ENCODE results near the gene TAS2R38.
"Not testable (repeated sequence)": the region's sequence is repeated elsewhere in the genome, so short reads cannot be mapped to it uniquely, and the experiment has no call there.

TAS2R38 gene

DNA sequence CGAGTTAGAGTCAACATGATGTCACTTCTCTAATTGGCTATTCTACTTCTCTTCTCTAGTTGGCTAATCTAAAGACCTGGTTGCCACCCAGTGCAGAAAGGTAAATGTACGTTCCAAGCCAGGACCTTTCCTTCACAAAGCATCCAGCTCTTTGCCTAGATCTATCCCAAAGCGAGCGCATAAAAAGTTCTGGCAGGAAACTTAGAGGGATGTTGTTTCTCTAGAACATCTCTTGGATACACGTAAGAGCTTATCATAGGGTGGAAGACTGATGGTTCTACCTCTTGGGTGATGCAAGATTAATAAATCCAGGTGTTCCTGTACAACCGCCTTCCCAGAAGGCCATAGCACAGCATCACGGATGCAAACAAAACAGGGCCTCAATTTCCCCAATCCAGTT is at the start of gene TAS2R38:
TSS of gene TAS2R38 (minus strand) at position 101 of the 400 bp plus-strand sequence. CDS start at position 17, 84 bp downstream.
- DNase-seq (ENCODE audit: low read depth): no peak

- DNase-seq (ENCODE audit: low read depth): no peak
Measured at GRCh38 chr7:142018154-142018553, 44.6 kb upstream of the TAS2R38 start.

DNA sequence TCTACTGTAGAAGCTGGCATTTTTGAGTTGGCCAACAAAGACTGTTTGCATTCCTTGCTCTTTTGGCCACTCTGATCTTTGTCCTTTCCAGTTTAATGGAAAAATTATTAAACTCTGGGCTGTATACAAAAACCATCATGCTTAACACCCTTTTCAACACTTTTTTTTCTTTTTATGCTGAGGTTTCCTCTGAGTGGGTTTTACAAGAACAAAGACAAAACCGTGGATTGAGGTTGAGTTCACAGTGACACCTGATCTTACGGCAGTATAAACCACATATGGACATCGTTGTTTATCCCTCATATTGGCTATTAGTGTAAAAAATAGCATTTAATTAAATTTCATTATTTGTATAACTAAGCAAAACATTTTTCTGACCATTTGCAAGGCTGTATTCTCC is 43.9 kb upstream of the TAS2R38 start:
- no peak for DNase-seq (ENCODE audit: low read depth)

GRCh38 chr7:142012825-142013511 is 39.4 kb upstream of the TAS2R38 start:
- DNase-seq (ENCODE audit: low read depth): no peak

GRCh38 chr7:142010952-142011548 is 37.5 kb upstream of the TAS2R38 start:
- no peak for DNase-seq (ENCODE audit: low read depth)

DNA sequence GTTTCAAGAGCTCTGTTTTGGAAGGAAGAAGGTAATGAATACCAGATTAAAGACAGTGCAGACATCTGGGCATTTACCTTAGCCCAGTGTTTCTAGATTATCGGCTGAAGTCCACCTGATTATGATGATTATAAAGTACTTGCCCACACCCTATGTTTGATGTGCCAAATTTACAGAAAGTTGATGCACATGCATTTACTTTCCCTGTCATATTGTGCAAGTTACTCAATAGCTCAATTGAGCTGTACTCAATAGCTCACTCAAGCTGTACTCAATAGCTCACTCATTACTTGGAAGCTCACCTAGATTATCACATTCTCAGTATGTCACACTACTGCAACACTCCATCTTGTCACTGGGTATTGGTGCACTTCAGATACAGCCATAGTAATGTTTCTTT is 35.6 kb upstream of the TAS2R38 start:
- DNase-seq (ENCODE audit: low read depth): no peak

- no peak for DNase-seq (ENCODE audit: low read depth)
Measured at GRCh38 chr7:142006577-142006976, 33.0 kb upstream of the TAS2R38 start.

DNA sequence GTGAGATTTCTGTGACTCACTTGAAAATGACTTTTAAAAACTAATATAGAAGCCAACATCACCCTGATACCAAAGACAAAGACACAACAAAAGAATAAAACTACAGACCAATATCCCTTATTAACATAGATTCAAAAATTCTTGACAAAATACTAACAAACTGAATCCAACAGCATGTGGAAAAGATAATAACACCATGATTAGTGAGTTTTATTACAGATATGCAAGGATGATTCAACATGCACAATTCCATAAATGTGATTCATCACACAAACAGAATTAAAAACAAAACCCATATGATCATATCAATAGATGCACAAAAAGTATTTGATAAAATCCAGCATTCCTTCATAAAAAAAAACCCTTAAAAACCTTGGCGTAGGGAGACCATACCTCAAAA is 28.6 kb upstream of the TAS2R38 start:
- DNase-seq (ENCODE audit: low read depth): no peak

GRCh38 chr7:142001163-142001874 is 27.7 kb upstream of the TAS2R38 start:
- no peak for DNase-seq (ENCODE audit: low read depth)

GRCh38 chr7:142000244-142000643 is 26.7 kb upstream of the TAS2R38 start:
- no peak for DNase-seq (ENCODE audit: low read depth)

DNA sequence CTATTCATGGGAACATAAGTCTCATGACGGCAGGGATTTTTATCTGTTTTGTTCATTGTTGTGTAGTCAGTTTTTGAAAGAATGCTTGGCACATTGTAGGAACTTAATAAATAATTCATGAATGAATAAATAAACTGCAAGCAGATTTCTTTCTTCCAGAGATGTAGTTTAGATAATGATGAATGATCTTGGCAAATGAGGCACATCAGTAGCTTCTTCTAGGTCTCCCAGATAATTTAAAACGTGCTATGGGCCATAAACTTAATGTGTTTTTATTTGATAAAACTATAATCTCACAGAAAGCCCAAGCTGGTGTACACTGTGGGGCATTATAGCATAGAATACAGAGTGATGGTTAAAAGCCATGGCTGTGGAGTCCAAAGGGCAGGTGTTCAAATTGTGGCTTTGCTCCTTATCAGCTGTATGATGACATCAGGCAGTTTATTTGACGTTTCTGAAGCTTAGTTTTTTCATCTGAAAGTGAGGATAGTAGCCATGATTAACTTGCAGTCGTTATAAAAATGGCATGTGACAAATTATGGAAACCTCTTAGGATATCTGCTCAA is 25.6 kb upstream of the TAS2R38 start:
- no peak for DNase-seq (ENCODE audit: low read depth)

DNA sequence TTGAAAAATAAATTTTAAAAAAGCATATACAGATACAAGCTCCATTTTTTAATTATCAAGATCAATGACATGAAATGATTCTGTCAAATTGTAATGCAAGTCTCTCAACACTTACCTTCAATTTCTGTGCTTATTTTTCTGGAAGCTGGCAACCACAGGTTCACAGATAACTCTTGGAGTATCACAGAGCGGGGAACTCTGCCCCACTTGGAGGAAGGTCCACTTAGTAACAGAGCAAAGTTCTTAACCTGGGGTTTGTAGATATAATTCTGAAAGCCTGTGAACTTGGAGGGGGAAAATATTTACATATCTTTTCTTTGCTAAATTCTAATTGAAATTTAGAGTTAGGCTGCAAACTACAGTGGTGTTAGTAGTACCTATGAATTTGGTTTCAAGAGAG is 19.8 kb upstream of the TAS2R38 start:
- no peak for DNase-seq (ENCODE audit: low read depth)

DNA sequence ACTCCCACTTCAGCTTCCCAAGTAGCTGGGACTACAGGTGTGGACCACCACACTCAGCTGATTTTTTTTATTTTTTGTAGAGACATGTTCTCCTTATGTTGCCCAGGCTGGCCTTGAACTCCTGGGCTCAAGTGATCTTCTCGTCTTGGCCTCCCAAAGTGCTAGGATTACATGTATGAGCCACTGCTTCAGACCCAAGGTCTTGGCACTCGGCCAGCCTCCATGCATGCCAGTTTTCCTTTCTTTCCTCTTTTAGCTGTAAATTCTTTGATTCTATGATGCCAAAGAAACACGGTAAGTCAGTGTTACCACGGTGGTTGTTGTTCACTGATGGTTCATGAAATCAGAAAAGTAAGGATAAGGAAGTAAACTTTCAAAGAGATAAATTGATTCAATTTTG is 19.1 kb upstream of the TAS2R38 start:
- no peak for DNase-seq (ENCODE audit: low read depth)

- no peak for DNase-seq (ENCODE audit: low read depth)
Measured at GRCh38 chr7:141992156-141992555, 18.6 kb upstream of the TAS2R38 start.

- no peak for DNase-seq (ENCODE audit: low read depth)
Measured at GRCh38 chr7:141991140-141991539, 17.6 kb upstream of the TAS2R38 start.

DNA sequence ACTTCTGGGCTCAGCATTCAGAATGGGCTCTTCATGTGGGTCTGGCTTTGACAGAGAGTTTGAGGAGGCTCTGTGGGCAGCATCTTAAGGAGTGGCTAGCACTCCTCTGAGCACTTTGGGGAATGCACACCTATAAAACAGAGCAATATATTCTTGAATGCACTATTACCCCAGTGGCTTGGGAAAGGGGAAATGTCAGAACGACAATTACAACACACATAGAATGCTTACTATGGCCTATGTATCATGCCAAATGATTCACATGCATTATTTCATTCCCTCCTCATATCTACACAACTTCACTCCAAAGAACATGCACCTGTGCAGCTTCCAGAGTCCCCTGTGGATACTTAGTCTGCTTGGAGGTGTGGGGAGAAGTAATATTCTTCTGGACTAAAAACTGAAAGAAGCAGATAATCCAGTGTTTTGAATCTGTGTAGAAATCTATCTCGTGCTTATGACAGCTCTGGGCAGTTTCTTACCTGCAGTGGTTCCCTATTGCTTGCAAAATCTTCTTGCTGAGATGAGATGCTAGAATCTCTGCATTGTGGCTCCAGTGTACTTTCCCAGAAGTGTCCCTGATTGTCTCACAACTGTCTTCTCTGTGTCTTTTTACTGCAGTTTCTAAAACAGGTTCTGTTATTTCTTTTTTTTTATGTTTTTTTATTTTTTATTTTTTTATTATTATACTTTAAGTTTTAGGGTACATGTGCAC is 16.6 kb upstream of the TAS2R38 start:
- DNase-seq (ENCODE audit: low read depth): no peak

- DNase-seq (ENCODE audit: low read depth): not testable (repeated sequence)
Measured at GRCh38 chr7:141987803-141988202, 14.2 kb upstream of the TAS2R38 start.

GRCh38 chr7:141986923-141987322 is 13.3 kb upstream of the TAS2R38 start:
- DNase-seq (ENCODE audit: low read depth): no peak

- DNase-seq (ENCODE audit: low read depth): not testable (repeated sequence)
Measured at GRCh38 chr7:141985926-141986325, 12.4 kb upstream of the TAS2R38 start.

GRCh38 chr7:141979568-141979967 is 6.0 kb upstream of the TAS2R38 start:
- no peak for DNase-seq (ENCODE audit: low read depth)

DNA sequence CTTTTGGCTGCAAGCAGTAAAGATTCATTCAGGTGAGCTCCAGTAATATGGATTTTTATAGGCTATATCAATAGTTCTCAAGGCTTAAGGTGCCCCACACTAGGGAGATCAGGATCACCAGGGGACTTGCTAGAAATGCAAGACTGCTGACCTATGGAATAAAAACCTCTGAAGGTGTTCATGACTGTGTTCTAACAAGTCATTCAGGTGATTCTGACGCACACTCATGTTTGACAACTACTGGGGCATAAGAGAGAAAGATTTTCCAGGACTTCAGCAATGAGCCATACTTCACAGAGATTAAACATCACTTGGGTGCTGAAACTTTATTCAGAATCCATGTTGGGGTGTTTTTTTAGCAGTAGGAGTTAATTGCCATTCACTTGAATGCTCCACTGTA is 4.8 kb upstream of the TAS2R38 start:
- DNase-seq (ENCODE audit: low read depth): no peak

DNA sequence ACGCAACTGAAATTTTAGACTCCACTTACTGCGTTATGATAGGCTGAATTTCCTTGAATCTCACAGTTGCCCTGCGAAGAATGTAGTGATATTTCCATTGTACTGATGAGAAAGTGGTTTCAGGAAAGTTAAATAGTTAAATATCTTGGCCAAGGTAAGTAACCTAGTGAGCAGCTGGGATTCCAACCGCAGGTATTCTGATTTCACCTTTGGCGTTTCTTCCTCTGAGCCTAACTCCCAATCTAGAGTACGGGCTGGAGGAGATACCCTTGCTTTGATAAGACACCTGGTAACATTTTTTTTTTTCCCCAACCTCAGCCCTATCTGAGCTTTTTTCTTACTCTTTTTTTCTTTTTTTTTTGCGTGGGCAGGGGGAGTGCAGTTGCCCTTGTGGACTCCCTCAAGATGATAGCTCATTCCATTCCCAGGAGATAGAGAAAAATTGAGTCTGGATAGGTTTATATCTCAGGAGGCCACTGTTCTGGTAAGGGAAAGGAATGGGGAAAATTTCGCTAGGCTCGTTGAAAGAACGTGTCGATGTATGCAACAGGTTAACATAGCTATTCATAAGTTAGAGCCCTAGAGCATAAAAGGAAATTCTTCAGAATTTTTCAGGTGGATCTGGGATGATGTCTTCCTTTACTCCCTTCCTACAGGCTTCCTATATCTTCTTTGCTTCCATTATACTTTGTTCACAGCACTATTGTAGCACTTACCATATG is 3.1 kb upstream of the TAS2R38 start:
- DNase-seq (ENCODE audit: low read depth): no peak
